Motor neuron (in vitro differentiated cells): ENCODE data around the gene TBPL2. TPM values are rescaled to one million over a fixed set of nuclear protein-coding genes. Genes with fewer than 3 reads are reported as not detected.
"Not testable (repeated sequence)": the region's sequence is repeated elsewhere in the genome, so short reads cannot be mapped to it uniquely, and the experiment has no call there.

Experiments
- ATAC-seq, 8 experiments: fragments of 200-7000 bp; cut with Tn5 transposase; replicated peaks in 6 of 8; 2 replicates each; pipeline ENCODE4 v1.8.0; 2021; ENCODE audit warnings: mild to moderate bottlenecking in 8 of 8, moderate library complexity in 8 of 8
- H3K27ac ChIP-seq, 2 donors: fragments of 250-450 bp; sonication (Bioruptor Pico); 2 replicates each; pipeline ENCODE4 v1.9.0; 2021; ENCODE audit warnings: antibody characterized with exemption in 2 of 2, mild to moderate bottlenecking in 2 of 2, moderate library complexity in 1 of 2
- H3K4me1 ChIP-seq, 2 donors: fragments of 250-450 bp; sonication (Bioruptor Pico); replicated peaks in 1 of 2; 2 replicates each; pipeline ENCODE4 v1.6.1; 2021; ENCODE audit warnings: antibody characterized with exemption in 2 of 2, mild to moderate bottlenecking in 2 of 2, moderate library complexity in 1 of 2
- H3K4me3 ChIP-seq, 5 donors: fragments of 250-450 bp; sonication (Bioruptor Pico); 2 replicates each; pipeline ENCODE4 v1.9.0; 2021; ENCODE audit warnings: antibody characterized with exemption in 5 of 5, mild to moderate bottlenecking in 5 of 5, moderate library complexity in 4 of 5
- WGBS, 10 experiments: fragments of 450-650 bp; shearing (Covaris generic); methylation state at CpG; one replicate each; pipeline ENCODE4 v1.0.0; 2022; 5-methylcytosine and 5-hydroxymethylcytosine counted together
- in situ Hi-C, 9 experiments: fragments of 400-800 bp; cut with MboI; loops; one replicate each; pipeline ENCODE4 v1.15.0; 2021; ENCODE audit warnings: low sequenced_read_pairs in 9 of 9, low pct_unique_long_range_greater_than_20kb in 2 of 9; ENCODE audit not compliant: unreplicated experiment in 9 of 9
- total RNA-seq, 8 experiments: library from RNA; unstranded; fragments of 300-600 nt; gene quantifications; 2 replicates each; pipeline versions ENCODE4 v1.2.3 to v1.2.4, GENCODE V29; 2022

Gene TBPL2
- total RNA-seq, 8 experiments from 2014 or later, result 0.23 to 0.61 TPM; not detected in 6

DNA sequence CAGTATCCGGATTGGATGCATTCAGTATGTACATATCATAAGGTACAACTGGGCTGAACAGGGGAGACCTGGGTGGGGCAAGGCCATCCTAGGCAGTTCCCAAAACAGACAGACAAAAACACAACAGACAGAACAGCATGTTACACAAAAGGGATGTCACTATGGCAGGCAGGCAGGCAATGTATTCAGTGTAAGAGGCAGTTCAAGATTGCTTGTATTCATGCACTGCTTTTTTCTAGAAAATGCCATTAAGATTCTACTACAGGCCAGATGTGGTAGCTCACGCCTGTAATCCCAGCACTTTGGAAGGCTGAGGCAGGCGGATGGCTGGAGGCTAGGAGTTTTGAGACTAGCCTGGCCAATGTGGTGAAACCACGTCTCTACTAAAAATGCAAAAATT is 3.5 kb downstream of the TBPL2 start:
- Histone ChIP-seq H3K4me1 (peaks cover 0 to 4% of the 10 kb centered on the region in 2 donors), H3K27ac (no peak overlapping the region), H3K4me3 (no peak overlapping the region)
- in situ Hi-C loops, result loop anchor here in 2 of 9 experiments (25.0 kb wide), 3 partner anchors 150 to 1050 kb away; partner anchors contain the start of gene KTN1 (in 1 of the 2)
- ATAC-seq, result peak in 4 of 8 experiments; percentile 69 to 87 (median 82)
- 0 to 100% (median 81%) methylated on average over 1 to 4 of the region's 4 CpGs; no CpG with 5 or more reads in 2 of the 10 experiments for WGBS, 10 experiments

DNA sequence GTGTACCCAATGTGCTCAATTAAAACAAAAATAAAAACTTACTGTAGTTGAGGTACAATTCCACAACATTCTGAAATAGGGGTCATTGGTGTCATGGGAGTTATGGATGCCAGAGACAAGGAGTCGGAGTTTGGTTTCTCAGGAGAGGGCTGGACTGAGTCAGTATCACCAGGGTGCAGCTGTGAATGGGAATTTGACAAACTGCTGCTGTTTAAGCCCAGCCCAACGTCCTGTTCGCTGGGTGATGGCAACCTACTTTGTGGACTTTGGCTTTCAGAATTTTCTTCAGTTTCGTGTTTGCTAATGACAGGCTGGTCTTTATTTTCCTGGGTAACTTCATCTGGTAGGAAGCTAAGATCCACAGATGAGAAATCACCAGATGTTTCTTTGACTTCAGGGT is 3.9 kb downstream of the TBPL2 start:
- H3K4me3 ChIP-seq, result no peak overlapping the region
- peaks cover 0 to 4% of the 10 kb centered on the region in 2 donors for H3K4me1 ChIP-seq
- WGBS, 10 experiments, result 0 to 75% (median 40%) methylated on average over 2 to 4 of the region's 4 CpGs; no CpG with 5 or more reads in 1 of the 10 experiments
- in situ Hi-C loops, result loop anchor here in 2 of 9 experiments (25.0 kb wide), 3 partner anchors 151 to 1051 kb away; partner anchors contain the start of gene KTN1 (in 1 of the 2)
- peak in 4 of 8 experiments; percentile 50 to 91 (median 79) for ATAC-seq
- H3K27ac ChIP-seq, result no peak overlapping the region

DNA sequence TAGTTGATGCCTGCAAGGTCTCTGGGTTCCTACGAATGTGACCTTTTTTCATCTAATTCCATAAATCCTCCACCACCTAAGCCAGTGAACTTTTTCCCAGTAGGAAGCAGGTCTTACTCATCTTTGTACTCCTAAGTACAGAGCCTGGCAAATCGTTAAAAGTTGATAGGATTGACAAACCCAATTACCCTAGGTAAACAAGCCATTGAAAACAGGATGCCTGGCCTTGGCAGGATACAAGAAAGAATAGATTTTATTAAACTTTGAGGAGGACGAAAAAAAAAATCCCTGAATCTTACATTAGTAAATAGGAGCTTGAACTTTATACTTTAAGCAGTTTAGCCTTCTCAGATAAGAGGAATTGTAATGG is 5.6 kb downstream of the TBPL2 start:
- in situ Hi-C loops, result loop anchor here in 2 of 9 experiments (25.0 kb wide), 3 partner anchors 153 to 1053 kb away; partner anchors contain the start of gene KTN1 (in 1 of the 2)
- ATAC-seq, result no peak

DNA sequence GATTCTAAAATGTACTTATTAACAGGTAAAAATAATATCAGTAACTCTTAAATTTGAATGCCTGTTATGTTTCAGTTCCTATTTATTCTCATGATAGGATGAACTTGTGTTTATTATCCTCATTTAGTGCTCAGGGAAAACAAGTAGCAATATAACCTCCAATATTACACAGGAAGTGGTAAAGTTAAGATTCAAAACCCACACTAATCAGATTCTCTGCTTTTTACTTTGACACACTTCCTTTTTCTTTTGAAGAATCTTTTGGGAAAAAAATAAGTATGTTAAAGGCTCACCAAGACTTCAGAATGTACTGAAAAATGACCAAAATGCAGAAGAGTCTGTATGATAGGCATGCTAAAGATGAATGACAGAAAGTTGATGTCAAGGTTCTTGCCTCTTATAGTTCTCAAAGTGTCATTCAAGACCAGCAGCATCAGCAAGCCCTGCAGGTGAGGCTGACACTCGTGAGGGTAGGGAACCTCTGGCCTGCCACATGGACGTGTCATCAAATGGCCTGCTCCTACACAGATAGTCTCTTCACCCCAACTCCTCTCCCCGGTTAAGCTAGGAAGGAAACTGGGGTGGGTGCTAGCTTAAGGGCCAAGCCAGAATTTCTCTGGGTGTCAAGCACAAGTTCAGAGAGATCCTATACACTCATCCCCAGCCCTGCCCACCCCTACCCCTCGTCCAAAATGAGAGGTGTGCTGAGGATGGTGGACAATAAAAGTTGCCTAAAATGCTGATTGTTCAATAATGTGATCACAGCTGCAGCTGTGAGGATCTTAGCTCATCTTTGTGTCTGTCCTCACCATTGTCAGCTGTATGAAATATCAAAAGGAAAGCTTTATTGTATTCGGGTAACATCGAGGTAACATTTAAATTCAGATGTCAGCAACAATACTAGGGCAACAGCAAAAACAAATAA is 6.3 kb downstream of the TBPL2 start:
- Histone ChIP-seq H3K4me3 (no peak overlapping the region), H3K27ac (no peak overlapping the region), H3K4me1 (peaks cover 0 to 4% of the 10 kb centered on the region in 2 donors)
- in situ Hi-C loops, result loop anchor here in 2 of 9 experiments (25.0 kb wide), 3 partner anchors 153 to 1053 kb away; partner anchors contain the start of gene KTN1 (in 1 of the 2)
- 40 to 100% (median 57%) methylated on average over 1 to 3 of the region's 6 CpGs; no CpG with 5 or more reads in 3 of the 10 experiments for WGBS, 10 experiments
- no peak for ATAC-seq

More for the DNA sequence above, 5.6 kb downstream of the TBPL2 start:
- Histone ChIP-seq H3K27ac (no peak overlapping the region), H3K4me1 (peaks cover 0 to 4% of the 10 kb centered on the region in 2 donors), H3K4me3 (no peak overlapping the region)
- WGBS, 10 experiments, result 0 to 71% (median 51%) methylated on average over 1 to 3 of the region's 3 CpGs

DNA sequence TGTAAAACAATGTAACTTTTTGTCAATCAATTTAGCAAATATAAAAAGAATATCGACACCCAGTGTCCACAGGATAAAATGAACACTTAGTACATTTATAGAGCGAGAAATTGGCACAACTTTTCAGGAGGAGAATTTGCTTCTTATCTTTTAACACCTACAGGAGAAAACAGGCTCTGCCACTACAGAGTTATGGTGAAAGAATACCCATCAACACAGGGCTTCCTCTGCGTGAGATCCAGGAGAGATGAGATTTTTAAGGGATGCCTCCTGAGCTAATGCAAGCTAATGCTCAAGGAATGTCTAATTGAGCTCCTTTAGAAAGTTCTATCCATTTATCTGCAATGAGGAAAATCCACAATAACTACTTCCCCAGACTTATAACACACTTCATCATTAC is 7.8 kb downstream of the TBPL2 start:
- Histone ChIP-seq H3K4me3 (no peak overlapping the region), H3K27ac (no peak overlapping the region), H3K4me1 (peaks cover 0 to 4% of the 10 kb centered on the region in 2 donors)
- 43 to 100% (median 80%) methylated on average over 1 to 3 of the region's 3 CpGs; no CpG with 5 or more reads in 1 of the 10 experiments for WGBS, 10 experiments
- no peak for ATAC-seq
- in situ Hi-C loops, result loop anchor here in 2 of 9 experiments (25.0 kb wide), 3 partner anchors 155 to 1055 kb away; partner anchors contain the start of gene KTN1 (in 1 of the 2)

DNA sequence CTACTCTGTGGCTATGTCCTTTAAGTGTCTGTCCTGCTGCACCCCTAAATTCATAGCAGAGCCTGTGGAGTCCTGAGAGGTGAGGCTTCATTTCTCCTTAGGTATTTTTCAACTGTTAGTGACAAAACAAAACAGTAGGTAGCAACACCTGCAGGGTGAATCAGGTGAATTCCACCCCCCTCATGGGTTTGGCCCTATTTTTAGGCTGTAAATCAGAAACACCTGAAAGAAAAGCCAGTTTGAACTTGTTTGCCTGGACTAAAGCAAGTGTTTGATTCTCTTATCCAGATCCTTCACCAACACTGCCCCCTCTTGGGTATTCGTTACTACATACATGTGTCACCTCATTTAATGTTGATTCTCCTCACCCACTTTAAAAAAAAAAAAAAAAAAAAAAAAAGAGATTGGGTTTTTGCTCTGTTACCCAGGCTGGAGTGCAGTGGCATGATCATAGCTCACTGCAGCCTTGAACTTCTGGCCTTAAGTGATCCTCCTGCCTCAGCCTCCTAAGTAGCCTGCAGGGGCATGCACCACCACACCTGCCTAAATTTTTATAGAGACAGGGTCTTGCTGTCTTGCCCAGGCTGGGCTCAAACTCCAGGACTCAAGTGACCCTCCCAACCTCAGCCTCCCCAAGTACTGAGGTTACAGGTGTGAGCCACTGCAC is 10.3 kb downstream of the TBPL2 start:
- Histone ChIP-seq H3K4me3 (no peak overlapping the region), H3K4me1 (no peaks in the 10 kb centered on the region), H3K27ac (no peak overlapping the region)
- WGBS, 10 experiments, result 0 to 42% (median 23%) methylated on average over 1 of the region's 1 CpG; no CpG with 5 or more reads in 2 of the 10 experiments
- in situ Hi-C loops, result loop anchor here in 2 of 9 experiments (25.0 kb wide), 3 partner anchors 157 to 1057 kb away; partner anchors contain the start of gene KTN1 (in 1 of the 2)
- ATAC-seq, result peak in 4 of 8 experiments; percentile 43 to 95 (median 90)

DNA sequence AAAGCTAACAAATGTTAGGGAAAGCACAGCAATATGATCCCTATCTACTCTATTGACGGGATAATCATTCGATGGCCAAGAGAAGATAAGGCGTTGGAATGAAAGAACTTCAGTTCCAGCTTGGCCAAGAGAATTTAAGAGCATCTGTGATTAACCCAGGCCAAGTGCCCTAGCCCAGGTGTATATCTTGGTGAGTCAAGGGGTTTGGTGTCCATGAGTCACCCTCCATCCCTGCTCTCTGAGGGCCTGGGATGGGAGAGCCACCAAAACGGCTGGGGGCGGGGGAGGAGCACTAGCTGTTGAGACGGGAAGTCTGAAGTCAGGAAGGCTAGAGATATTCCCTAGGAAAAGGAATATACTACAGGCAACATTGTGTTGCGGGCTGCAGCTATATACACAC is 13.0 kb downstream of the TBPL2 start:
- in situ Hi-C loops, result loop anchor here in 2 of 9 experiments (25.0 kb wide), 3 partner anchors 160 to 1060 kb away; partner anchors contain the start of gene KTN1 (in 1 of the 2)
- no peak overlapping the region for H3K4me3 ChIP-seq
- H3K27ac ChIP-seq, result no peak overlapping the region
- ATAC-seq, result no peak
- no peaks in the 10 kb centered on the region for H3K4me1 ChIP-seq
- WGBS, 10 experiments, result 60 to 97% (median 79%) methylated on average over 2 to 5 of the region's 7 CpGs; no CpG with 5 or more reads in 1 of the 10 experiments

DNA sequence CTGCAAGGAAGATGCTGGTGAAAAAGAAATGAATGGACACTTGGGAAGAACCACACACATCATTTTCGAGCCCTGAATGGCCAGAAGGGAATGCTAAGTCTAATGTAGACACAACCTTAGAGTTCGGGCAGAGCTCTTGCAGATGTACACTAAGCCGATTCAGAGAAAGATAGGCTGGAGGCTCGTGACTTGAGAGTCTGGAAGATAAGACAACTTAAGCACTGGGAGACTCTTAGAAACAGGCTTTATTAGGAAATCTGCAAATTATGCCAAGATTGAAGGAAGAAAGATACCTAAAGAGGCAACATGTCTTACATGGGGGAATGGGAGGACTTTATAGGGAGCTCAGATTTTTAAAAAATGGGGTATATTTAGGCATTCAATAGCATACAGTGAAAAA is 13.5 kb downstream of the TBPL2 start:
- in situ Hi-C loops, result loop anchor here in 2 of 9 experiments (25.0 kb wide), 3 partner anchors 160 to 1060 kb away; partner anchors contain the start of gene KTN1 (in 1 of the 2)
- Histone ChIP-seq H3K4me3 (no peak overlapping the region), H3K4me1 (no peaks in the 10 kb centered on the region), H3K27ac (no peak overlapping the region)
- WGBS, 10 experiments, result 65 to 92% (median 80%) methylated on average over 1 to 4 of the region's 4 CpGs
- ATAC-seq, result no peak

DNA sequence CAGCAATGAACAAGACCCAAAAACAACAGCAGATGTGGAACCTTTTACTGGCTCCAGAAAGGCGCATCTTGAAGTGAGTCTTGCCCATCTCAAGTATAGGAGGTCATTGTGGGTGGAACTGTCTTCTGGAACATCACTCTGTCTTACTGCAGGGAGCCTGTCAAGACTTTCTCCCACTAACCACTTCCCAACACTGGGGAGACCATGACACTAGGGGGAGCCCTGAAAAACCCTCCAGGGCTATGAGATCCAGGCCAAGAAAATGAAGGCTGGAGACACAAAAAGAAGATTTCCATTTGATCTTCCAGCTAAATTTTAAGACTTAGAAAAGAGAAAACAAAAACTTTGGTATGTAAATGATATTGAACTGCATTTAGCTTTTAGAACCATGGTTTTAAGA is 15.3 kb downstream of the TBPL2 start:
- in situ Hi-C loops, result loop anchor here in 2 of 9 experiments (25.0 kb wide), 3 partner anchors 162 to 1062 kb away; partner anchors contain the start of gene KTN1 (in 1 of the 2)
- WGBS, 10 experiments, result 86 to 100% (median 100%) methylated on average over 1 of the region's 1 CpG; no CpG with 5 or more reads in 7 of the 10 experiments
- Histone ChIP-seq H3K4me1 (no peaks in the 10 kb centered on the region), H3K27ac (no peak overlapping the region), H3K4me3 (no peak overlapping the region)
- no peak for ATAC-seq

DNA sequence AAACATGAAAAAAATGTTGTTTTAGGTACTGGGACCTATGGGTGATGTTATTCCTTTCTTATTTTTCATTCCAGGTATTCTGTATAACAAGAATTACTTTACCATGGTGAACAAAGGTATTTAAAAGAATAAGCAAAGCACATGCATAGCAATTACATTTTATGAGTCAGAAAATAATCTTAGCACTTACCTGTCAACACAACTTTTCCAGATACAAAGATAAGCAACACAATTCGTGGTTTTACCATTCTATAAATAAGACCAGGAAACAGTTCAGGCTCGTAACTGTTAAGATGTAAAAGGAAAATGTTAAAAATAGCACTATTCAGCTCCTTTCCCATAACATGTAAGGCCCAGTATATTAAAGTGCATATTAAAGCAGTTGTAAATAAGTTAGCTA is 16.4 kb downstream of the TBPL2 start:
- in situ Hi-C loops, result no loop called here
- 0 to 75% (median 27%) methylated on average over 1 to 2 of the region's 2 CpGs for WGBS, 10 experiments
- ATAC-seq, result no peak

DNA sequence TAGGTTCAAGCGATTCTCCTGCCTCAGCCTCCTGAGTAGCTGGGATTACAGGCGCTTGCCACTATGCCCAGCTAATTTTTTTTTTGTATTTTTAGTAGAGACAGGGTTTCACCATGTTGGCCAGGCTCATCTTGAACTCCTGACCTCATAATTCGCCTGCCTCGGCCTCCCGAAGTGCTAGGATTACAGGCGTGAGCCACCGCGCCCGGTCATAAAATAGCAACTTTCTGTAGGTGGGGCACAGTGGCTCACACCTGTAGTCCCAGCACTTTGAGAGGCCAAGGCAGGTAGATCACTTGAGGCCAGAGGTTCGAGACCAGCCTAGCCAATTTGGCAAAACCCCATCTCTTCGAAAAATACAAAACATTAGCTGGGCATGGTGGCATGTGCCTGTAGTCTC is 18.1 kb downstream of the TBPL2 start:
- H3K4me3 ChIP-seq, H3K4me1 ChIP-seq, in situ Hi-C loops, H3K27ac ChIP-seq, ATAC-seq: not testable (repeated sequence)
- 35 to 79% (median 76%) methylated on average over 2 to 9 of the region's 11 CpGs; no CpG with 5 or more reads in 3 of the 10 experiments for WGBS, 10 experiments

More for the DNA sequence above, 16.4 kb downstream of the TBPL2 start:
- Histone ChIP-seq H3K27ac (no peak overlapping the region), H3K4me1 (no peaks in the 10 kb centered on the region), H3K4me3 (no peak overlapping the region)

DNA sequence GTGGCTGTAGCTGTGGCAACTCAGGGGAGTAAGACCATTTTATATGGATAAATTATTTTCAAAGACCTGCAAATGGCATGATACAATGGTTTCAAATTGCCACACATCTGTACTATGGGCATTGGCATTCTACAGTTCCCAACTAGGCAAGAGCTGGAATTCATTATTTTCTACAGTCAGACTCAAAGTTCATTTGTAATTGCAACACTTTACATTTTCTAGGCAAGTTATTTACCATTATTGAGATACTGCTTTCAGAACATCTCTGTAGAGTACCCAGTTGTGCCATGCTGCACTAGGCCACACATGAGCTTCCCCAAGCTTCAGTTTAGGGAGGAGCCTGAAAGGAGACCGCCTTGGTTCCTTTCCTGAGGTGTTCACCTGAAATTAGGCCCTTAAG is 20.8 kb downstream of the TBPL2 start:
- Histone ChIP-seq H3K27ac (no peak overlapping the region), H3K4me1 (no peaks in the 10 kb centered on the region), H3K4me3 (no peak overlapping the region)
- in situ Hi-C loops, result no loop called here
- no peak for ATAC-seq
- 60 to 100% (median 85%) methylated on average over 1 of the region's 1 CpG; no CpG with 5 or more reads in 4 of the 10 experiments for WGBS, 10 experiments
